Transverse colon (tissue), 4 donors: ENCODE results near the gene GNPDA1. TPM values are rescaled to one million over a fixed set of nuclear protein-coding genes. Genes with fewer than 3 reads are reported as not detected.

ENCODE experiments used
- DNase-seq: peaks from one replicate; pipeline ENCODE4 v3.0.0-alpha.2; 2019
- H3K27ac ChIP-seq, 4 donors: fragments of 200-600 bp; sonication (generic); 2 replicates each; pipeline ENCODE4 v1.5.1; 2016 to 2018; ENCODE audit warnings: inconsistent platforms in 4 of 4
- H3K27me3 ChIP-seq: fragments of 200-600 bp; sonication (generic); 2 replicates; pipeline ENCODE4 v1.5.1; 2017; ENCODE audit warnings: inconsistent platforms
- H3K36me3 ChIP-seq, 4 donors: fragments of 200-600 bp; sonication (generic); 2 replicates each; pipeline ENCODE4 v1.5.1; 2017 to 2019; ENCODE audit warnings: inconsistent platforms in 4 of 4
- H3K4me1 ChIP-seq, 4 donors: fragments of 200-600 bp; sonication (generic); 2 replicates each; pipeline ENCODE4 v1.5.1; 2017 to 2020; ENCODE audit warnings: inconsistent platforms in 4 of 4
- H3K4me3 ChIP-seq, 4 donors: fragments of 200-600 bp; sonication (generic); 1 replicate in 1 of 4; 2 replicates in 3 of 4; pipeline versions ENCODE4 v1.5.1 to v1.6.1; 2017 to 2019; ENCODE audit warnings: inconsistent platforms in 4 of 4
- H3K9me3 ChIP-seq, 2 donors: fragments of 200-600 bp; sonication (generic); 2 replicates each; pipeline ENCODE4 v1.5.1; 2017 to 2019; ENCODE audit warnings: inconsistent platforms in 2 of 2
- EP300 ChIP-seq: sonication (generic); formaldehyde crosslinking; IDR thresholded peaks from one replicate; pipeline ENCODE4 v1.6.1; 2017; ENCODE audit warnings: antibody characterized with exemption, low read depth
- POLR2A ChIP-seq: fragments of 450-650 bp; IDR thresholded peaks from one replicate; pipeline ENCODE4 v1.6.1; 2016; ENCODE audit warnings: antibody characterized with exemption, mild to moderate bottlenecking, moderate library complexity
- POLR2AphosphoS5 ChIP-seq, 3 donors: sonication (generic); formaldehyde crosslinking; IDR thresholded peaks; one replicate each; pipeline ENCODE4 v1.6.1; 2016; ENCODE audit warnings: antibody characterized with exemption in 3 of 3
- WGBS, 2 donors: methylation state at CpG; one replicate each; pipeline ENCODE4 v1.1.5; 2018; ENCODE audit warnings: low coverage in 1 of 2; 5-methylcytosine and 5-hydroxymethylcytosine counted together
- in situ Hi-C, 4 donors: fragments of 200-750 bp; cut with MboI; loops; one replicate each; pipeline versions ENCODE4 v1.15.0 to v1.15.1; 2017; ENCODE audit warnings: low sequenced_read_pairs in 3 of 4, low pct_ligation_motif_present in 1 of 4, low pct_unique_long_range_greater_than_20kb in 1 of 4
- intact Hi-C: fragments of 100-400 bp; cut with DNase I; formaldehyde crosslinking; loops from one replicate; pipeline ENCODE4 v1.15.1; 2023; ENCODE audit warnings: low total_unique reads
- total RNA-seq, 4 donors: library from RNA; depleted of rRNA; stranded (reverse); fragments of >200 nt; gene quantifications; one replicate each; pipeline ENCODE4 v1.1.0, GENCODE V29; 2016
- TF ChIP-seq, protein P1 (sequence below), 5 experiments: fragments of 200-600 bp in 3 of 5; fragments of 450-650 bp in 2 of 5; sonication (generic) in 3 of 5; IDR thresholded peaks; 1 replicate in 2 of 5; 2 replicates in 3 of 5; pipeline ENCODE4 v1.5.1; 2016 to 2017; ENCODE audit warnings: antibody characterized with exemption in 5 of 5, inconsistent platforms in 3 of 5, mild to moderate bottlenecking in 2 of 5, moderate library complexity in 1 of 5

Gene GNPDA1
- total RNA-seq, 4 donors from 2014 or later, result 1.6 to 24.8 (median 8.9) TPM

DNA sequence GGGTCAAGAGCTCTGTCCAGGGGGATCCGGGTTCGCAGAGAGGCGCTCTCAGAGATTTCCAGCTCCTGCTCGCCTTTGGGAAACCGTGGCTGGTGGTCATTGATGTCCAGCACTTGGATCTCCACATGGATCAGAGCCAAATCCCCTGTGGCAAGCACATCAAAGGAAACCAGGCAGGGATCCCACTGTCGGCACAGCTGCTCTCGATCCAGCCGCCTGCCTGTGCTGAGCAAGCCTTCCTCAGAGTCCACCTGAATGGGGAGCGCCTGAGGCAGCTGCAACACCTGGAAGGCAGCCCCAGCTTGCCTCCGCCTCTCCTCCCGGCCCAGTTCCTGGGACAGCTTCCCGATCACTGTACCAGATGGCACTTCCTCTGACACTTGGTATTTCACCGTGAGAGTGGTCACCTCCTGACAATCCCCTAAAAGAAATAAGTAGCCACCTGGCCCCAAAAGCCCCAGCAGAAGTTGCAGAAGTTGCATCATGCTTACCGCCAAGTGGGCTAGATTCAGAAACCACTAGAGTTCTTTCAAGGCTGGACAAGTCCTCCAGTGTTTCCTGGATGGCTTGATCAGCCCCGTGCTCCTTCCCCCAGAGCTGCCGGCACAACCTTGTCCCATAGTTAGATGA, 55.3 kb downstream of the GNPDA1 start:
- no peak overlapping the region for H3K4me3 ChIP-seq
- 79% methylated on average over 16 of the region's 16 CpGs; no CpG with 5 or more reads in 1 of the 2 donors for WGBS, 2 donors
- no peak for DNase-seq

DNA sequence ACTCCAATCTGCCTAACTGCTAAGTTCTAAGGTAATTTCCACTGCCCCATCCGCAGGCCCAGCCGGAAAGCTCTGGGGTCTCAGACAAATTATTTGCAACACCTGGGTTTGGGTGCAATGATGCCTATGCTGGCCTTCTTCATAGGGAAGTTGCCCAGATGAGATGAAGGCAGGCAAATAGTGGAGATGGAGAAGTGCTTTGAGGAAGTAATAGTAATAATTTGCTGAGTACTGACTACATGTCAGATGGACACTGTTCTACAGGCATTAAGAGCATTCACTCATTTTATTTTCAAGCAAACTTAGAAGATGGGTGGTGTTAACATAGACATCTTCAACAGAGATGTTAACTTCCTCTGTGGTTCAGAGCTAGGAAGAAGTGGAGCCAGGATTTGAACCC, 58.6 kb downstream of the GNPDA1 start:
- WGBS, 2 donors, result 94% methylated on average over 2 of the region's 2 CpGs; no CpG with 5 or more reads in 1 of the 2 donors
- Histone ChIP-seq H3K27ac (no peak overlapping the region), H3K4me3 (no peak overlapping the region), H3K27me3 (no peaks in the 10 kb centered on the region), H3K36me3 (no peaks in the 10 kb centered on the region), H3K4me1 (peaks cover 0 to 6% (median 0%) of the 10 kb centered on the region in 4 donors), H3K9me3 (no peaks in the 10 kb centered on the region)
- no peak for DNase-seq
- TF ChIP-seq POLR2A (no peak), POLR2AphosphoS5 (IDR thresholded peaks at IDR 0.05) (no peak), EP300 (no peak)
- TF ChIP-seq, protein P1, sequence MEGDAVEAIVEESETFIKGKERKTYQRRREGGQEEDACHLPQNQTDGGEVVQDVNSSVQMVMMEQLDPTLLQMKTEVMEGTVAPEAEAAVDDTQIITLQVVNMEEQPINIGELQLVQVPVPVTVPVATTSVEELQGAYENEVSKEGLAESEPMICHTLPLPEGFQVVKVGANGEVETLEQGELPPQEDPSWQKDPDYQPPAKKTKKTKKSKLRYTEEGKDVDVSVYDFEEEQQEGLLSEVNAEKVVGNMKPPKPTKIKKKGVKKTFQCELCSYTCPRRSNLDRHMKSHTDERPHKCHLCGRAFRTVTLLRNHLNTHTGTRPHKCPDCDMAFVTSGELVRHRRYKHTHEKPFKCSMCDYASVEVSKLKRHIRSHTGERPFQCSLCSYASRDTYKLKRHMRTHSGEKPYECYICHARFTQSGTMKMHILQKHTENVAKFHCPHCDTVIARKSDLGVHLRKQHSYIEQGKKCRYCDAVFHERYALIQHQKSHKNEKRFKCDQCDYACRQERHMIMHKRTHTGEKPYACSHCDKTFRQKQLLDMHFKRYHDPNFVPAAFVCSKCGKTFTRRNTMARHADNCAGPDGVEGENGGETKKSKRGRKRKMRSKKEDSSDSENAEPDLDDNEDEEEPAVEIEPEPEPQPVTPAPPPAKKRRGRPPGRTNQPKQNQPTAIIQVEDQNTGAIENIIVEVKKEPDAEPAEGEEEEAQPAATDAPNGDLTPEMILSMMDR (IDR thresholded peaks at IDR 0.05), result no peak
- in situ Hi-C loops, result loop anchor here in 2 of 4 donors (10.0 kb wide), 2 partner anchors 69 to 259 kb away; no protein-coding TSS in a partner anchor
- intact Hi-C loops, result no loop called here

More for the DNA sequence above, 55.3 kb downstream of the GNPDA1 start:
- in situ Hi-C loops (loop anchor here in 3 of 4 donors (5.0 to 10.0 kb wide), 4 partner anchors 73 to 265 kb away; no protein-coding TSS in a partner anchor), intact Hi-C loops (loop anchor here (5.0 kb wide), 1 partner anchor 265 kb away; no protein-coding TSS in a partner anchor)
- H3K27ac ChIP-seq, result peak overlapping the region in 2 of 4 donors; percentile 40 to 50
- H3K36me3 ChIP-seq, result no peaks in the 10 kb centered on the region
- H3K27me3 ChIP-seq, result no peaks in the 10 kb centered on the region
- TF ChIP-seq POLR2AphosphoS5 (IDR thresholded peaks at IDR 0.05) (no peak), EP300 (no peak), POLR2A (no peak)
- TF ChIP-seq, protein P1 (IDR thresholded peaks at IDR 0.05), result no peak
- H3K9me3 ChIP-seq, result no peaks in the 10 kb centered on the region
- H3K4me1 ChIP-seq, result peaks cover 0 to 18% (median 3%) of the 10 kb centered on the region in 4 donors

DNA sequence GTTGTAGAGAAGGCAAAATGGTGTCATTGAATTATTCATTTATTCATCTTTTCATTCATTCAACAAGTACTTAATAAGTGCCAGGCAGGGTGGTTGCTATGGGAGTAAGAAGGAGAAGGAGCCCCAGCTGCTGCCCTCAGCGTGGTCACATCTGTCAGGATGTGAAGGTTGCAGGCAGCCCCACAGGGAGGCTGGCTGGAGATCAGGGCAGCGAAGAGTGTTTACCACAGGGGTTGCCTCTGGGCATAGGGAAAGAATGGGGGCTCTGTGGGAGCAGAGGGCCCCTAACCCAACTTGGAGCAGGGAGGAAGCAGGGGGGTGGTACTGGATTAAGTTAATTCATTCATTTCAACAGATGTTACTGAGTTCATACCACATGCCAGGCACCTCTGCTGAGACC, 60.8 kb downstream of the GNPDA1 start:
- Histone ChIP-seq H3K27ac (peak overlapping the region in 1 of 4 donors; percentile 28), H3K4me1 (no peaks in the 10 kb centered on the region), H3K9me3 (no peaks in the 10 kb centered on the region), H3K4me3 (no peak overlapping the region), H3K36me3 (no peaks in the 10 kb centered on the region), H3K27me3 (no peaks in the 10 kb centered on the region)
- in situ Hi-C loops (loop anchor here in 2 of 4 donors (10.0 kb wide), 2 partner anchors 67 to 257 kb away; no protein-coding TSS in a partner anchor), intact Hi-C loops (no loop called here)
- no peak for DNase-seq
- TF ChIP-seq POLR2A, result no peak
- no peak for TF ChIP-seq POLR2AphosphoS5 (IDR thresholded peaks at IDR 0.05)
- TF ChIP-seq EP300, result no peak
- TF ChIP-seq, protein P1 (IDR thresholded peaks at IDR 0.05), result no peak
- 50 to 80% methylated on average over 2 of the region's 2 CpGs for WGBS, 2 donors

DNA sequence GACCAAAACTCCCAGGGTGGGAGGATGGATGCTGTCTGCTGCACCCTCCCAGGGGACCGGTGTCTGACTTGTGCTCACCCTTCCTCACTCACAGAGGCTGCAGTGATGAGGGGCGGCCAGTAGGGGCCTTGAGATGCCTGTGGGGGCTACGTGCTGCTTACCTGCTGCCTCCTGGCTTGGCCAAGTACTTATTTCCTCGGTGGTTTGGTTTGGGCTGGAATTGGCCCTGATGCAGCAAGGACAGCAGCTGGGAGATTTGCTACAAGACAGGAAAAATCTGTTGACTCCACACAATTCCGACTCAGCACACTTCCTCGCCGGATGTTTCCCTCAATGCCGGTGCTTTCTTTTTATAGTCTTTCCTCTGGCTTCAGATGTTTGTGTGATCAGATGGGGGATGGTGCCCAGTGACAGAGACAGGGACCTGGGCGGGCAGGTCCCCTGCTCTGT, 61.5 kb downstream of the GNPDA1 start:
- 64 to 84% methylated on average over 4 to 9 of the region's 9 CpGs for WGBS, 2 donors
- Histone ChIP-seq H3K9me3 (no peaks in the 10 kb centered on the region), H3K27me3 (no peaks in the 10 kb centered on the region), H3K4me1 (no peaks in the 10 kb centered on the region), H3K36me3 (no peaks in the 10 kb centered on the region), H3K27ac (peak overlapping the region in 1 of 4 donors; percentile 32), H3K4me3 (no peak overlapping the region)
- no peak for DNase-seq
- in situ Hi-C loops (loop anchor here in 2 of 4 donors (10.0 kb wide), 2 partner anchors 67 to 257 kb away; no protein-coding TSS in a partner anchor), intact Hi-C loops (no loop called here)
- TF ChIP-seq POLR2A (no peak), POLR2AphosphoS5 (IDR thresholded peaks at IDR 0.05) (no peak), EP300 (no peak)

Other genes starting within 250 kb of the GNPDA1 start
- gene PCDH1, start 134.6 kb downstream of the GNPDA1 start, total RNA-seq, result 100 to 1,000 TPM in 3 of 4 donors, 10 to 100 TPM in 1; 92.5 to 217 (median 164) TPM
- gene DELE1, start 89.2 kb downstream of the GNPDA1 start, total RNA-seq, result 100 to 1,000 TPM in 3 of 4 donors, 10 to 100 TPM in 1; 92.6 to 270 (median 126) TPM
- gene PCDH12, start 54.8 kb downstream of the GNPDA1 start, total RNA-seq, result under 1 TPM in 3 of 4 donors, not detected in 1; 0.37 to 0.95 (median 0.68) TPM
- gene RNF14, start 43.9 kb downstream of the GNPDA1 start, total RNA-seq, result 10 to 100 TPM; 15.3 to 66.7 (median 57.1) TPM
- gene NDFIP1, start 95.8 kb upstream of the GNPDA1 start, total RNA-seq, result 10 to 100 TPM; 19.1 to 92.2 (median 65.6) TPM